Stimulated activated CD4-positive, alpha-beta T cell treated with anti-CD3 and anti-CD28 coated beads, Interleukin-4, amount 100 ng/mL, for 1 hour (primary cell): ENCODE results near the gene UTRN.

Source experiments
- DNase-seq: peaks from one replicate; pipeline ENCODE4 v3.0.0-alpha.2; 2020

The UTRN gene

GRCh38 chr6:144283646-144284477, 1.3 kb upstream of the UTRN start:
- no peak for DNase-seq

- DNase-seq = no peak
Observed at GRCh38 chr6:144284478-144284782, 705 bp upstream of the UTRN start.

GRCh38 chr6:144285548-144285797, 338 bp downstream of the UTRN start:
- peak; percentile 24 for DNase-seq

GRCh38 chr6:144285798-144286502, 815 bp downstream of the UTRN start:
- peak; percentile 31 for DNase-seq

GRCh38 chr6:144286503-144287393, 1.6 kb downstream of the UTRN start:
- DNase-seq = no peak

- no peak for DNase-seq
Observed at GRCh38 chr6:144289006-144289405, 3.9 kb downstream of the UTRN start.

GRCh38 chr6:144292372-144292771, 7.2 kb downstream of the UTRN start:
- DNase-seq = no peak

- DNase-seq = no peak
Observed at GRCh38 chr6:144294016-144294415, 8.9 kb downstream of the UTRN start.

- DNase-seq = no peak
Observed at GRCh38 chr6:144295211-144295610, 10.1 kb downstream of the UTRN start.

GRCh38 chr6:144295981-144296767, 11.0 kb downstream of the UTRN start:
- DNase-seq = no peak

GRCh38 chr6:144296973-144297372, 11.8 kb downstream of the UTRN start:
- DNase-seq = no peak

GRCh38 chr6:144297511-144298100, 12.5 kb downstream of the UTRN start:
- no peak for DNase-seq

GRCh38 chr6:144298194-144298593, 13.1 kb downstream of the UTRN start:
- no peak for DNase-seq

GRCh38 chr6:144298916-144299315, 13.8 kb downstream of the UTRN start:
- no peak for DNase-seq

- no peak for DNase-seq
Observed at GRCh38 chr6:144302701-144303372, 17.7 kb downstream of the UTRN start.

- no peak for DNase-seq
Observed at GRCh38 chr6:144304223-144304848, 19.2 kb downstream of the UTRN start.

- no peak for DNase-seq
Observed at GRCh38 chr6:144305567-144305966, 20.4 kb downstream of the UTRN start.

GRCh38 chr6:144305985-144306384, 20.9 kb downstream of the UTRN start:
- no peak for DNase-seq

- DNase-seq = no peak
Observed at GRCh38 chr6:144307880-144308279, 22.7 kb downstream of the UTRN start.

GRCh38 chr6:144310765-144311164, 25.6 kb downstream of the UTRN start:
- no peak for DNase-seq

GRCh38 chr6:144311361-144311760, 26.2 kb downstream of the UTRN start:
- DNase-seq = no peak
